Esophagus muscularis mucosa (tissue), 4 donors: ENCODE measurements around the gene HES1. TPM values are rescaled to one million over a fixed set of nuclear protein-coding genes. Genes with fewer than 3 reads are reported as not detected.
"Not testable (repeated sequence)": the region's sequence is repeated elsewhere in the genome, so short reads cannot be mapped to it uniquely, and the experiment has no call there.

Source experiments
- DNase-seq: peaks from one replicate; pipeline ENCODE4 v3.0.0-alpha.2; 2017; ENCODE audit errors: extremely low spot score
- H3K27ac ChIP-seq, 4 donors: fragments of 200-600 bp; sonication (generic); replicated peaks in 1 of 4; 1 replicate in 3 of 4; 2 replicates in 1 of 4; pipeline ENCODE4 v1.5.1; 2016 to 2019; ENCODE audit warnings: mild to moderate bottlenecking in 1 of 4
- H3K27me3 ChIP-seq, 4 donors: fragments of 200-600 bp; sonication (generic); one replicate each; pipeline versions ENCODE4 v1.5.1 to v1.6.0; 2016 to 2019
- H3K36me3 ChIP-seq, 4 donors: fragments of 200-600 bp; sonication (generic); one replicate each; pipeline ENCODE4 v1.5.1; 2016 to 2019
- H3K4me1 ChIP-seq, 4 donors: fragments of 200-600 bp; sonication (generic); one replicate each; pipeline ENCODE4 v1.5.1; 2016 to 2019
- H3K4me3 ChIP-seq, 4 donors: fragments of 200-600 bp; sonication (generic); 1 replicate in 2 of 4; 2 replicates in 2 of 4; pipeline ENCODE4 v1.5.1; 2016 to 2019; ENCODE audit warnings: mild to moderate bottlenecking in 4 of 4, moderate library complexity in 1 of 4
- H3K9me3 ChIP-seq, 4 donors: fragments of 200-600 bp; sonication (generic); 1 replicate in 3 of 4; 2 replicates in 1 of 4; pipeline ENCODE4 v1.5.1; 2016 to 2019
- EP300 ChIP-seq: sonication (generic); formaldehyde crosslinking; IDR thresholded peaks from one replicate; pipeline ENCODE4 v1.6.1; 2017; ENCODE audit warnings: antibody characterized with exemption
- POLR2A ChIP-seq: fragments of 450-650 bp; IDR thresholded peaks from one replicate; pipeline ENCODE4 v1.6.1; 2017; ENCODE audit warnings: antibody characterized with exemption, moderate library complexity, mild to moderate bottlenecking, low read depth
- POLR2AphosphoS5 ChIP-seq, 2 donors: sonication (generic); formaldehyde crosslinking; IDR thresholded peaks; one replicate each; pipeline ENCODE4 v1.6.1; 2017; ENCODE audit warnings: antibody characterized with exemption in 2 of 2
- WGBS: methylation state at CpG from one replicate; pipeline ENCODE4 v1.1.5; 2018; 5-methylcytosine and 5-hydroxymethylcytosine counted together
- intact Hi-C: fragments of 100-400 bp; cut with DNase I; formaldehyde crosslinking; loops from one replicate; pipeline ENCODE4 v1.15.1; 2023
- total RNA-seq, 4 donors: library from RNA; depleted of rRNA; stranded (reverse); fragments of >200 nt; gene quantifications; one replicate each; pipeline versions ENCODE4 v1.1.0 to v1.2.1, GENCODE V29; 2016
- TF ChIP-seq, protein P1 (sequence below), 3 experiments: fragments of 200-600 bp in 2 of 3; fragments of 450-650 bp in 1 of 3; sonication (generic) in 2 of 3; IDR thresholded peaks; one replicate each; pipeline ENCODE4 v1.5.1; 2017 to 2019; ENCODE audit warnings: antibody characterized with exemption in 3 of 3, mild to moderate bottlenecking in 2 of 3, moderate library complexity in 1 of 3

Gene HES1
- total RNA-seq, 4 donors from 2014 or later, result 12.0 to 32.3 (median 26.9) TPM

DNA sequence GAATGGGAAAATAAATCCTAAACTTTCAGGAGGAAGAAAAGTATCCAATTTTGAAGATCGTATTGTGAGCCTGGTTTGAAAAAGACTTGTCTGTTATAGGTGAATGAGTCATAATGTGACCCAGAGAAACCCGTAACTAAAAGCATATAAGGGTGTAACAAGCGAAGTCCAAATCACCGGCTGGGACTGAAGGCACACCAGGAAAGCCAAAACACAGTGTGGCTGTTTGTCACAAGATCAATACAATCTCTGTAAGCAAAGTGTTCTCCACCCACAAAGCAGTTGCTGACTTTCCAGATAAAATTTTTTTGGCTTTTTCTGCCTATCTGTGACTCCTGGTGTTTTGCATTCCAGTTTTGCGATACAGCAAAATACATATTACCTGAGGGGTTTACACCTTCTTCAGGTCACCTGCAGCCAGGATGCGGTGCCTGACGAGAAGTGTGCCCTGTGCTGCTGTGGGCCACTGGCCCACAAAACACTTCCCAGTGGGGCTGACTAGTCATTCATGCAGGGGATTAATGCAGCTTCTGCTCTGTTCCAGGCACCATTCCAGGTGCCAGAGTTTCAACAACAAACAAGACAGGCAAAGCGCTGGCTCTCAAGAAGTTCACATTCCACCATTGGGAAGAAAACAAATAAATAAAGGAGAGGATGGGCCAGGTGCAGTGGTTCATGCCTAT lies 14.4 kb downstream of the HES1 start:
- H3K36me3 ChIP-seq, result no peaks in the 10 kb centered on the region
- intact Hi-C loops, result no loop called here
- no peaks in the 10 kb centered on the region for H3K27me3 ChIP-seq
- H3K4me1 ChIP-seq, result peaks cover 4 to 21% (median 12%) of the 10 kb centered on the region in 4 donors
- 86% methylated on average over 6 of the region's 8 CpGs for WGBS
- H3K9me3 ChIP-seq, result peaks cover 0 to 4% (median 0%) of the 10 kb centered on the region in 4 donors
- TF ChIP-seq, protein P1, sequence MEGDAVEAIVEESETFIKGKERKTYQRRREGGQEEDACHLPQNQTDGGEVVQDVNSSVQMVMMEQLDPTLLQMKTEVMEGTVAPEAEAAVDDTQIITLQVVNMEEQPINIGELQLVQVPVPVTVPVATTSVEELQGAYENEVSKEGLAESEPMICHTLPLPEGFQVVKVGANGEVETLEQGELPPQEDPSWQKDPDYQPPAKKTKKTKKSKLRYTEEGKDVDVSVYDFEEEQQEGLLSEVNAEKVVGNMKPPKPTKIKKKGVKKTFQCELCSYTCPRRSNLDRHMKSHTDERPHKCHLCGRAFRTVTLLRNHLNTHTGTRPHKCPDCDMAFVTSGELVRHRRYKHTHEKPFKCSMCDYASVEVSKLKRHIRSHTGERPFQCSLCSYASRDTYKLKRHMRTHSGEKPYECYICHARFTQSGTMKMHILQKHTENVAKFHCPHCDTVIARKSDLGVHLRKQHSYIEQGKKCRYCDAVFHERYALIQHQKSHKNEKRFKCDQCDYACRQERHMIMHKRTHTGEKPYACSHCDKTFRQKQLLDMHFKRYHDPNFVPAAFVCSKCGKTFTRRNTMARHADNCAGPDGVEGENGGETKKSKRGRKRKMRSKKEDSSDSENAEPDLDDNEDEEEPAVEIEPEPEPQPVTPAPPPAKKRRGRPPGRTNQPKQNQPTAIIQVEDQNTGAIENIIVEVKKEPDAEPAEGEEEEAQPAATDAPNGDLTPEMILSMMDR (IDR thresholded peaks at IDR 0.05), result no peak
- TF ChIP-seq POLR2A (no peak), POLR2AphosphoS5 (IDR thresholded peaks at IDR 0.05) (no peak), EP300 (no peak)
- DNase-seq, result no peak
- no peak overlapping the region for H3K27ac ChIP-seq
- no peak overlapping the region for H3K4me3 ChIP-seq

DNA sequence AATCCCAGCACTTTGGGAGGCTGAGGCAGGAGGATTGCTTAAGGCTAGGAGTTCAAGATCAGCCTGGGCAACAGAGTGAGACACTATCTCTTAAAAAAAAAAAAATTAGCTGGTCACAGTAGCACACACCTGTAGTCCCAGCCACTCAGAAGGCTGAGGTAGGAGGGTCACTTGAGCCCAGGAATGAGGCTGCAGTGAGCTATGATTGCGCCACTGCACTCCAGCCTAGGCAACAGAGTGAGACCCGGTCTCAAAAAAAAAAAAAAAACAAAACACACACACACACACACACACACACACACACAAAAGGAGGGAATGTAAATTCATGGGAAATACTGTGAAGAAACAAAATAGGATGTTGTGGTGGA lies 15.0 kb downstream of the HES1 start:
- H3K9me3 ChIP-seq, H3K36me3 ChIP-seq, H3K27me3 ChIP-seq, intact Hi-C loops, H3K4me3 ChIP-seq, H3K27ac ChIP-seq, DNase-seq: not testable (repeated sequence)
- 96% methylated on average over 2 of the region's 2 CpGs for WGBS
- peaks cover 4 to 21% (median 12%) of the 10 kb centered on the region in 4 donors for H3K4me1 ChIP-seq

DNA sequence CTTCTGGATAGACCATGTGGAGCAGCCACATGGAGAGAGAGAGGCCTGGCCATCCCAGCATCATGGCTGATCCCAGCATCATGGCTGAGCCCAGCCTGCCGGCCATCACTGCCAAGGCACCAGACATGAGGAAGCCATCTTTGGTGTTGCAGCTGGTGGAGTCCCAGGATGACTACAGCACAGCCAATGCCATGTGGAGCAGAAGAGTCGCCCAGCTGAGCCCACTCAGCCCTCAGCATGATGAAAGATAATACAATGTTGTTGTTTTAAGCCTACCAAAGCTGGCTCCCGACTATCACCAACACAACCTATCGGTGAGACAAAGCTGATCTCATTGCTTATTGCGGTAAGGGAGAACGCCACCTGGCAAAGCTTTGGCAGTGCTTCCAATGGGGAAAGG lies 18.4 kb downstream of the HES1 start:
- H3K4me3 ChIP-seq, result no peak overlapping the region
- H3K4me1 ChIP-seq, result peaks cover 0 to 4% (median 0%) of the 10 kb centered on the region in 4 donors
- TF ChIP-seq, protein P1 (IDR thresholded peaks at IDR 0.05), result no peak
- TF ChIP-seq EP300 (no peak), POLR2AphosphoS5 (IDR thresholded peaks at IDR 0.05) (no peak), POLR2A (no peak)
- 96% methylated on average over 6 of the region's 6 CpGs for WGBS
- intact Hi-C loops, result no loop called here
- peaks cover 0 to 4% (median 0%) of the 10 kb centered on the region in 4 donors for H3K9me3 ChIP-seq
- H3K27ac ChIP-seq, result no peak overlapping the region
- no peaks in the 10 kb centered on the region for H3K27me3 ChIP-seq
- no peak for DNase-seq
- H3K36me3 ChIP-seq, result no peaks in the 10 kb centered on the region

DNA sequence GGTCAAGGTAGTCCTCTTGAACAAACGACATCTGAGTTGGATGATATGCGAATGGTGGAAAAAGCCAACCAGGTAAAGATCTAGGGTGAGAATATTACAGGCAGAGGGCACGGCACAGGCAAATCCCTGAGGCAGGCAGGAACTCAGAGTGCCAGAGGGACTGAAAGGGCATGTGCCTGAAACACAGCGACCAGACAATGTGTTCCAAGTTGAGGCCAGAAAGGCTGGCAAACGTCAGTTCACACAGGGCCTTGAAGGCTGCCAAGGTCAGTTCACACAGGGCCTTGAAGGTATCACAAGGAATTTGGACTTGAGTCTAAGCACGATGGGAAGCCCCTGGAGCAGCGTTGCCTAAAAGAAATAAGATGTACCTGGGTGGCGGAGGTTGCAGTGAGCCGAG lies 20.1 kb downstream of the HES1 start:
- peaks cover 0 to 4% (median 0%) of the 10 kb centered on the region in 4 donors for H3K9me3 ChIP-seq
- intact Hi-C loops, result no loop called here

DNA sequence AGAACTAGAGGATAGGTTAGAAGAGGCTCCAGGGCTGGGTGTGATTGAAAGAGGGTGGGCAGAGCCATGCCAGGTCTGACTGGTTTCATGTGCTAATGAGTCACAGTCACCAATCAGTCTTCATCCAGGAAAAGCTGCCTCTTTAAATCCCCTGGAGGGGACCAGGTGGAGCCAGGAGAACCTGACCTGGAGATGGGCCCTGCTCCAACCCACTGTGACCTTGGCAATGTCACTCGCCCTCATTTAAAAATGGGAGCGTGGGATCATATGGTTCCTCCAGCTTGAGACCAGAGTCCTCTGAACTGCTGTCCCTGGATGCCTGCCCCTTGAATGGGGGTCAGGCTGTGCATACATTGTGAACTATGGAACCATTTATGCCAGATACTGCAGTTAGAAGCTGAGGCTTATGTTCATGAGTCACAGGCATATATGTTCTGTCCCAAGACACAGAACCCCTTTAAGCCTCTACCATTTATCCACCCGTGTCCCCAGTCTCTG lies 23.0 kb downstream of the HES1 start:
- TF ChIP-seq POLR2AphosphoS5 (IDR thresholded peaks at IDR 0.05) (no peak), POLR2A (no peak)
- Histone ChIP-seq H3K36me3 (no peaks in the 10 kb centered on the region), H3K9me3 (peaks cover 0 to 4% (median 0%) of the 10 kb centered on the region in 4 donors), H3K4me3 (no peak overlapping the region), H3K4me1 (no peaks in the 10 kb centered on the region), H3K27me3 (no peaks in the 10 kb centered on the region), H3K27ac (no peak overlapping the region)
- WGBS, result 93% methylated on average over 3 of the region's 3 CpGs
- intact Hi-C loops, result no loop called here
- no peak for DNase-seq

More for the DNA sequence above, 20.1 kb downstream of the HES1 start:
- H3K27ac ChIP-seq, result no peak overlapping the region
- H3K4me1 ChIP-seq, result no peaks in the 10 kb centered on the region
- 91% methylated on average over 9 of the region's 9 CpGs for WGBS
- DNase-seq, result no peak
- no peaks in the 10 kb centered on the region for H3K36me3 ChIP-seq
- H3K4me3 ChIP-seq, result no peak overlapping the region
- H3K27me3 ChIP-seq, result no peaks in the 10 kb centered on the region
- TF ChIP-seq, protein P1 (IDR thresholded peaks at IDR 0.05), result no peak
- no peak for TF ChIP-seq POLR2AphosphoS5 (IDR thresholded peaks at IDR 0.05)
- TF ChIP-seq EP300, result no peak
- no peak for TF ChIP-seq POLR2A

DNA sequence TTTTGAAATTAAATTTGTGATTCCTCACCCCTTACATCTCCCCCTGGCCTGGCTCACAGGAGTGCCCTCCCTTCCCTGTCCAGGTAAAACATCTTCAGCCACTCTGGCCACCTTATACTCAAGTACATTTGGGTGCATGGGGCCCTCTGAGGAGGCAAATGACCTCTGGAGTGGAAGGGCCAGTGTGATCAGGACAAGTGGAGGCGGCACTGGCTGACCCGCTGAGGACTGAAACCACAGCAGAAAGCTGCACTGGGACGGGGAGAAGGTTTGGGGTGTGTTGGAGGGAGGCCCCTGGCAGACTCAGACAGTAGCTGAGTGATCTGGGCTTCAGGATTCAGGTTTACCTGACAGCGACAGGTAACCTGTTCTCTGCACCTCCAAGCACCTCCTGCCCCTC lies 24.2 kb downstream of the HES1 start:
- intact Hi-C loops, result no loop called here
- Histone ChIP-seq H3K4me1 (no peaks in the 10 kb centered on the region), H3K27ac (no peak overlapping the region), H3K36me3 (no peaks in the 10 kb centered on the region), H3K27me3 (no peaks in the 10 kb centered on the region), H3K4me3 (no peak overlapping the region), H3K9me3 (no peaks in the 10 kb centered on the region)
- DNase-seq, result no peak
- TF ChIP-seq EP300 (no peak), POLR2A (no peak), POLR2AphosphoS5 (IDR thresholded peaks at IDR 0.05) (no peak)
- TF ChIP-seq, protein P1 (IDR thresholded peaks at IDR 0.05), result no peak
- 93% methylated on average over 4 of the region's 4 CpGs for WGBS
